OCI-LY1 (cell line): ENCODE measurements around the gene CARD6.
"Not testable (repeated sequence)": the region's sequence is repeated elsewhere in the genome, so short reads cannot be mapped to it uniquely, and the experiment has no call there.

Experiments
- EZH2 ChIP-seq: fragments of 200-600 bp; sonication (generic), shearing (Covaris generic); IDR thresholded peaks from 2 replicates; pipeline ENCODE4 v1.8.0; 2017; ENCODE audit warnings: borderline replicate concordance, mixed run types, mild to moderate bottlenecking, antibody characterized with exemption, low read length, moderate library complexity, mixed read lengths
- TF ChIP-seq, protein P1 (sequence below): fragments of 200-600 bp; sonication (generic), shearing (Covaris generic); IDR thresholded peaks from 2 replicates; pipeline ENCODE4 v1.5.1; 2017; ENCODE audit warnings: mild to moderate bottlenecking, antibody characterized with exemption, low read length, moderate library complexity, mixed read lengths

DNA sequence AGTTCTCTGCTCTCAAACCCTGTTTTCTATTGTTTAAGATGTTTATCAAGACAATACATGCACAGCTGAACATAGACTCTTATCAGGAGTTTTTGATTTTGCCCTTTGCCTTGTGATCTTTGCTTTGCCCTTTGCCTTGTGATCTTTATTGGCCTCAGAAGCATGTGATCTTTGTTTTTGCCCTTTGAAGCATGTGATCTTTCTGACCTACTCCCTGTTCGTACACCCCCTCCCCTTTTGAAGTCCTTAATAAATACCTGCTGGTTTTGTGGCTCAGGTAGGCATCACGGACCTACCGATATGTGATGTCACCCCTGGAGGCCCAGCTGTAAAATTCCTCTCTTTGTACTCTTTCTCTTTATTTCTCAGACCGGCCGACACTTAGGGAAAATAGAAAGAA, 23.8 kb downstream of the CARD6 start:
- TF ChIP-seq, protein P1, sequence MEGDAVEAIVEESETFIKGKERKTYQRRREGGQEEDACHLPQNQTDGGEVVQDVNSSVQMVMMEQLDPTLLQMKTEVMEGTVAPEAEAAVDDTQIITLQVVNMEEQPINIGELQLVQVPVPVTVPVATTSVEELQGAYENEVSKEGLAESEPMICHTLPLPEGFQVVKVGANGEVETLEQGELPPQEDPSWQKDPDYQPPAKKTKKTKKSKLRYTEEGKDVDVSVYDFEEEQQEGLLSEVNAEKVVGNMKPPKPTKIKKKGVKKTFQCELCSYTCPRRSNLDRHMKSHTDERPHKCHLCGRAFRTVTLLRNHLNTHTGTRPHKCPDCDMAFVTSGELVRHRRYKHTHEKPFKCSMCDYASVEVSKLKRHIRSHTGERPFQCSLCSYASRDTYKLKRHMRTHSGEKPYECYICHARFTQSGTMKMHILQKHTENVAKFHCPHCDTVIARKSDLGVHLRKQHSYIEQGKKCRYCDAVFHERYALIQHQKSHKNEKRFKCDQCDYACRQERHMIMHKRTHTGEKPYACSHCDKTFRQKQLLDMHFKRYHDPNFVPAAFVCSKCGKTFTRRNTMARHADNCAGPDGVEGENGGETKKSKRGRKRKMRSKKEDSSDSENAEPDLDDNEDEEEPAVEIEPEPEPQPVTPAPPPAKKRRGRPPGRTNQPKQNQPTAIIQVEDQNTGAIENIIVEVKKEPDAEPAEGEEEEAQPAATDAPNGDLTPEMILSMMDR = not testable (repeated sequence)
- TF ChIP-seq EZH2 = not testable (repeated sequence)
